GM10266 (cell line): ENCODE data around the gene RAD23B.

Experiments used
- DNase-seq: peaks from one replicate; pipeline ENCODE4 v3.0.0; 2012; ENCODE audit errors: extremely low spot score
- CTCF ChIP-seq: IDR thresholded peaks from 2 replicates; pipeline ENCODE4 v1.5.1; 2012; ENCODE audit warnings: mild to moderate bottlenecking, low read depth; ENCODE audit not compliant: control insufficient read depth, insufficient read depth; ENCODE audit errors: missing control alignments

RAD23B gene

GRCh38 chr9:107361816-107362215, 78.7 kb downstream of the RAD23B start:
- no peak for TF ChIP-seq CTCF
- DNase-seq = no peak

- no peak for DNase-seq
- no peak for TF ChIP-seq CTCF
Observed at GRCh38 chr9:107363516-107364152, 80.6 kb downstream of the RAD23B start.

GRCh38 chr9:107367727-107368502, 84.8 kb downstream of the RAD23B start:
- TF ChIP-seq CTCF = no peak

GRCh38 chr9:107368696-107369095, 85.6 kb downstream of the RAD23B start:
- DNase-seq = no peak
- TF ChIP-seq CTCF = no peak

More at GRCh38 chr9:107367727-107368502, 84.8 kb downstream of the RAD23B start:
- DNase-seq = no peak

- TF ChIP-seq CTCF = no peak
- DNase-seq = no peak
Observed at GRCh38 chr9:107373809-107374208, 90.7 kb downstream of the RAD23B start.

- DNase-seq = no peak
- TF ChIP-seq CTCF = no peak
Observed at GRCh38 chr9:107375001-107375400, 91.9 kb downstream of the RAD23B start.
